MCF 10A (cell line): Measurements from ENCODE around the gene ALKBH7. TPM values are rescaled to one million over a fixed set of nuclear protein-coding genes. Genes with fewer than 3 reads are reported as not detected.
A peak's percentile ranks its signal among the peaks of the same experiment; 100 is the strongest.

ENCODE experiments used
- BruUV-seq: library from RNA; stranded (reverse); fragments of 400-500 nt; replicated peaks from 2 replicates; lab custom pipeline; 2021; lab: Mats Ljungman, UMichigan
- CTCF ChIA-PET: fragments of 300-600 bp; sonication (Branson Sonifier 250); formaldehyde crosslinking; extraction: SDS; loops from one replicate; lab custom pipeline; 2021; ENCODE audit warnings: antibody characterized with exemption, inconsistent platforms; lab: Yijun Ruan, JAX
- POLR2A ChIA-PET: fragments of 300-600, 350-650 bp; sonication (Branson Sonifier 250); formaldehyde crosslinking; extraction: SDS; loops from one replicate; lab custom pipeline; 2020; ENCODE audit warnings: antibody characterized with exemption, inconsistent platforms; lab: Yijun Ruan, JAX
- DNase-seq: peaks from one replicate; pipeline ENCODE4 v3.0.0-alpha.2; 2018; ENCODE audit not compliant: unreplicated experiment
- H3K27ac Mint-ChIP-seq: one replicate; pipeline ENCODE4 v1.8.0; 2022; ENCODE audit warnings: mild to moderate bottlenecking, low read depth, mixed read lengths; ENCODE audit not compliant: unreplicated experiment
- H3K27me3 Mint-ChIP-seq: one replicate; pipeline ENCODE4 v1.8.0; 2022; ENCODE audit warnings: mixed read lengths; ENCODE audit not compliant: insufficient read depth, unreplicated experiment
- H3K36me3 Mint-ChIP-seq: one replicate; pipeline ENCODE4 v1.8.0; 2022; ENCODE audit warnings: mild to moderate bottlenecking, moderate library complexity, mixed read lengths; ENCODE audit not compliant: insufficient read depth, unreplicated experiment
- H3K4me1 Mint-ChIP-seq: one replicate; pipeline ENCODE4 v1.8.0; 2022; ENCODE audit warnings: mixed read lengths; ENCODE audit not compliant: insufficient read depth, unreplicated experiment
- H3K4me3 Mint-ChIP-seq: one replicate; pipeline ENCODE4 v1.8.0; 2022; ENCODE audit warnings: mild to moderate bottlenecking, moderate library complexity, mixed read lengths; ENCODE audit not compliant: unreplicated experiment
- H3K9me3 Mint-ChIP-seq: one replicate; pipeline ENCODE4 v1.8.0; 2022; ENCODE audit warnings: mixed read lengths; ENCODE audit not compliant: unreplicated experiment
- CTCF ChIP-seq: fragments of 200-600 bp; IDR thresholded peaks from one replicate; pipeline ENCODE4 v1.8.0; 2022; ENCODE audit warnings: antibody characterized with exemption, mild to moderate bottlenecking; ENCODE audit not compliant: unreplicated experiment
- intact Hi-C: fragments of 100-400 bp; cut with micrococcal nuclease; formaldehyde crosslinking; loops from 2 replicates; pipeline ENCODE4 v1.14.1; 2022
- total RNA-seq: library from RNA; stranded (reverse); gene quantifications from 2 replicates; pipeline ENCODE4 v1.2.3, GENCODE V29; 2022

ALKBH7 gene
- total RNA-seq, 1 experiment from 2014 or later = 49.9 TPM

DNA sequence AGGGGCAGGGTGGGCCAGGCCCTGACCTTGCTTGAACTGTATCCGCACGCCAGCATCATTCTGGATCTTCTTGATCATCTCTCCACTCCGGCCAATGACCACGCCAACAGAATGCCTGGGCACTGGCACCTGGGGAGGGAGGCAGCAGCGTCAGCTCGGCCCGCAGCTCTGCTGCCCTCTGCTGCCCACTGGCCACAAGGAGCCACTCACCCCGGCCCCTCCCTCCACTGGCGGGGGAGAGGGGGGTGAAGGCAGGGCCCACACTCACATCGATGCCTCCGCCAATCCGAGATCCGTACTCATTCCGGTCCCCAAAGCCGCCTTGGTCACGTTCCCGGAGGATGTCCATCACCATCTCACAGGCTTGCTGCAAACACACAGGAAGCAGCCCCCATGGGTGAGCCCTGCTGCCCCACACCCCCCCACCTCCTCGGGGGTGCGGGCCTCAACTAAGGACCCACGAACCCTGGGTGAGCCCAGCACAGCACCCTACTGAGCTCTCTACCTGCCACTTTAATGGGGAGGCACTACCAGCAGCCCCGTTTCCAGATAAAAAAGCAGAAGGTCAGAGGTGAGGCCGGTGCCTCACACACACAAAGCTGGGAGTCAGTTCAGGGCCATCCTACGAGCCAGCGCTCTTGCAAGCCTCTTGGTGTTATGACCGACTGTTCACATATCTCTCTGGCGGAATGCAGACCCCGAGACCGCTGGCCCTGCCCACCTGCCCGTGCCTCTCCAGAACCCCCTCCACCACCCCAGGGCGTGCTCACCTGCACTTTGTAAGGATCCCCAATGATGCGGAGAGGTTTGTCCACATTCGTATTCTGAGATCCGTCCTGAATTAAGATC is 45.3 kb downstream of the ALKBH7 start:
- peak; percentile 14 for DNase-seq
- ChIA-PET POLR2A (interaction anchor here (0.6 kb wide), 1 partner anchor 65 kb away, joined by 4 read pairs; no protein-coding TSS in a partner anchor), CTCF (interaction anchor here (0.6 kb wide), 1 partner anchor 14 kb away, joined by 5 read pairs; no protein-coding TSS in a partner anchor)
- intact Hi-C loops = loop anchor here (5.0 kb wide), 1 partner anchor 291 kb away; no protein-coding TSS in a partner anchor
- peak; percentile 24 for TF ChIP-seq CTCF
- peaks cover 87% of the 10 kb centered on the region for H3K36me3 Mint-ChIP-seq
- peaks cover 7% of the 10 kb centered on the region for H3K4me1 Mint-ChIP-seq
- no peak overlapping the region for H3K27ac Mint-ChIP-seq
- no peak overlapping the region for H3K4me3 Mint-ChIP-seq
- H3K27me3 Mint-ChIP-seq = no peaks in the 10 kb centered on the region
- no TSS peak for BruUV-seq
- no peaks in the 10 kb centered on the region for H3K9me3 Mint-ChIP-seq

DNA sequence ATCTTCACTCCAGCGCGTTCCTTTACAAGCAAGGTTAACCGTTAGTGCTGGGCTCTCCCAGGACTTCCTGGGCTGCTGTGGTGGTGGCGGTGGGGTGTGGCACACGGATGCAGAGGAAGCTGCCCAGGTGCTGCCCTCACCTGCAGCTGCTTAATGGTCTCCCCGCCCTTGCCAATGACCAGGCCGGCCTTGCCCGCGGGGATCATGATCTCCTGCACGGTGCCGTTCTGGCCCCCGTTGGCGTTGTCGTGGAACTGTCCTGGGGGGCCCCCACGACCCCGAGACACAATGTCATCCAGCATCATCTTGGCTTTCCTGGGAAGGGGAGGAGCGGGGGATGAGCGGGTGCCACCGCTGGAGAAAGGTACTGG is 46.0 kb downstream of the ALKBH7 start:
- no peaks in the 10 kb centered on the region for H3K9me3 Mint-ChIP-seq
- ChIA-PET POLR2A (no interaction called here), CTCF (no interaction called here)
- peaks cover 84% of the 10 kb centered on the region for H3K36me3 Mint-ChIP-seq
- no peak overlapping the region for H3K4me3 Mint-ChIP-seq
- no TSS peak for BruUV-seq
- H3K27me3 Mint-ChIP-seq = no peaks in the 10 kb centered on the region
- H3K27ac Mint-ChIP-seq = no peak overlapping the region
- peaks cover 14% of the 10 kb centered on the region for H3K4me1 Mint-ChIP-seq
- no peak for TF ChIP-seq CTCF
- DNase-seq = no peak
- intact Hi-C loops = loop anchor here (5.0 kb wide), 1 partner anchor 291 kb away; no protein-coding TSS in a partner anchor

DNA sequence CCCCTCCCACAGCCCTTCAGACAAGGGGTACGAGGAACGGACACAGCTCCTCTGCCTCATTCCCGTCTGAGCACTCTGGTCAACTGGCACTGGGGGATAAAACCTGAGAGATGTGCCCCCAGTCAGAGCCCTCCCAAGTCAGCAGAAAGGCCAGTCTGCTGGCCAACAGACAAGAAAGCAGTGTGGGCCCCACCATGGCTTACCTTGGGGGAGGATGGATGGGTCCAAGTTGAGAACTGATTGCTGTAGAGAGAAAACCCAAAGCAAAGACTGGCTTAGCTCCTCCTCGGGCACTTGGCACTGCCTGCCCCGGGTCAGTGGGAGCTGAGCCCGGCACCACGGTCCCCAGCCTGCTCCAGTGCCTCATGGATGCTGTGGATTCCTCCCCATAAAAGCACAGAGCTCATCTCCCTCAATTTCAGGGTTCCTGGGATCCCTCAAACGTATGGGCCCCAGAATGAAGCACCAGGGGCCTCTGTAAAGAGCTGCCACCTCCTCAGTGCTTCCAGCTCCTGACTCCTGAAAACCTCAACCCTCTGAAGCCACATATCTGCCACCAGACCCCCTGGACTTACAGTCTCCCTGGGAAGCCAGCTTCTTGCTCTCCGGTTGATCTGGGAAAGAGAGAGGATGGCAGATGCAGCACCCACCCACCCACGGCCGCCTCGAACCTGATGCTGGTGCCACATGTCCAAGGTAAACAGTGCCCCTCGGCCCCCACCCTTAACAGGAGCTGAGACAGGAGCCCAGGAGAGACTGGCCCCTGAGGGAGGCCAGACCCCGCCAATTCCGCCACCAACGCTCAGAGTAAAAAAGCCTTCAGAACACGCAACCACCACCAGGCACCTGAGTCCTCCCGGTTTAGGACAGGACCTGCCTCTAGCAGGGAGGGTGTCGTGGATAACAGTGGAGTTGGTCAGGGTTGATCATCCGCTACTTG is 48.8 kb downstream of the ALKBH7 start:
- intact Hi-C loops = no loop called here
- DNase-seq = no peak
- Mint-ChIP-seq H3K27ac (no peak overlapping the region), H3K4me1 (peaks cover 20% of the 10 kb centered on the region), H3K9me3 (no peaks in the 10 kb centered on the region), H3K4me3 (peak overlapping the region; percentile 87), H3K27me3 (no peaks in the 10 kb centered on the region), H3K36me3 (peaks cover 59% of the 10 kb centered on the region)
- no TSS peak for BruUV-seq
- no peak for TF ChIP-seq CTCF
- ChIA-PET POLR2A (interaction anchor here (0.7 to 0.9 kb wide), 2 partner anchors 78 to 85 kb away, joined by 3 read pairs; no protein-coding TSS in a partner anchor), CTCF (interaction anchor here (0.6 to 1.2 kb wide), 4 partner anchors 154 to 1282 kb away, joined by 3 to 4 read pairs (median 3); no protein-coding TSS in a partner anchor)
